BLaER1 (cell line): Measurements from ENCODE around the gene AKR1D1.
"Not testable (repeated sequence)": the region's sequence is repeated elsewhere in the genome, so short reads cannot be mapped to it uniquely, and the experiment has no call there.

Experiments
- H3K27ac ChIP-seq: shearing (Covaris generic); formaldehyde crosslinking; 2 replicates; pipeline ENCODE4 v1.8.1; 2022
- H3K27me3 ChIP-seq: shearing (Covaris generic); formaldehyde crosslinking; 2 replicates; pipeline ENCODE4 v1.8.1; 2022
- H3K36me3 ChIP-seq: shearing (Covaris generic); formaldehyde crosslinking; 2 replicates; pipeline ENCODE4 v1.8.1; 2022
- H3K4me1 ChIP-seq: shearing (Covaris generic); formaldehyde crosslinking; 2 replicates; pipeline ENCODE4 v1.8.1; 2022
- H3K4me2 ChIP-seq: shearing (Covaris generic); formaldehyde crosslinking; 2 replicates; pipeline ENCODE4 v1.8.1; 2022
- H3K4me3 ChIP-seq: shearing (Covaris generic); formaldehyde crosslinking; 2 replicates; pipeline ENCODE4 v1.8.1; 2022
- H3K9ac ChIP-seq: shearing (Covaris generic); formaldehyde crosslinking; 2 replicates; pipeline ENCODE4 v1.8.1; 2022
- H3K9me3 ChIP-seq: shearing (Covaris generic); formaldehyde crosslinking; 2 replicates; pipeline ENCODE4 v1.8.1; 2022
- H4K20me1 ChIP-seq: shearing (Covaris generic); formaldehyde crosslinking; 2 replicates; pipeline ENCODE4 v1.8.1; 2022
- Cebpa-rat ChIP-seq: shearing (Covaris generic); IDR thresholded peaks from 2 replicates; pipeline ENCODE4 v1.8.1; 2022

The AKR1D1 gene

GRCh38 chr7:138138244-138138643 is 62.0 kb downstream of the AKR1D1 start:
- Histone ChIP-seq H3K4me2 (no peak overlapping the region), H3K27ac (no peak overlapping the region), H3K4me1 (no peaks in the 10 kb centered on the region), H4K20me1 (no peaks in the 10 kb centered on the region), H3K9ac (no peak overlapping the region), H3K9me3 (no peaks in the 10 kb centered on the region), H3K4me3 (no peak overlapping the region), H3K27me3 (no peaks in the 10 kb centered on the region), H3K36me3 (no peaks in the 10 kb centered on the region)
- TF ChIP-seq Cebpa-rat: no peak

- Histone ChIP-seq H3K9ac (no peak overlapping the region), H3K27me3 (no peaks in the 10 kb centered on the region), H4K20me1 (no peaks in the 10 kb centered on the region), H3K36me3 (no peaks in the 10 kb centered on the region), H3K4me1 (no peaks in the 10 kb centered on the region), H3K27ac (no peak overlapping the region), H3K4me3 (no peak overlapping the region), H3K4me2 (no peak overlapping the region), H3K9me3 (no peaks in the 10 kb centered on the region)
- no peak for TF ChIP-seq Cebpa-rat
Measured at GRCh38 chr7:138142583-138143201, 66.4 kb downstream of the AKR1D1 start.

- H3K27me3 ChIP-seq: no peaks in the 10 kb centered on the region
- no peaks in the 10 kb centered on the region for H4K20me1 ChIP-seq
- no peak overlapping the region for H3K4me2 ChIP-seq
- H3K4me1 ChIP-seq: no peaks in the 10 kb centered on the region
- no peak overlapping the region for H3K27ac ChIP-seq
- no peak overlapping the region for H3K9ac ChIP-seq
- H3K36me3 ChIP-seq: no peaks in the 10 kb centered on the region
- no peak for TF ChIP-seq Cebpa-rat
- no peak overlapping the region for H3K4me3 ChIP-seq
- H3K9me3 ChIP-seq: no peaks in the 10 kb centered on the region
Measured at GRCh38 chr7:138144958-138145357, 68.7 kb downstream of the AKR1D1 start.

- not testable (repeated sequence) for H3K27ac ChIP-seq, H3K9me3 ChIP-seq, H3K4me3 ChIP-seq, H3K4me1 ChIP-seq, H4K20me1 ChIP-seq, H3K36me3 ChIP-seq, H3K27me3 ChIP-seq, H3K4me2 ChIP-seq, H3K9ac ChIP-seq
Measured at GRCh38 chr7:138146221-138146620, 70.0 kb downstream of the AKR1D1 start.

- not testable (repeated sequence) for H3K27ac ChIP-seq, H3K9ac ChIP-seq, H3K4me2 ChIP-seq
Measured at GRCh38 chr7:138146757-138147734, 70.8 kb downstream of the AKR1D1 start.

GRCh38 chr7:138151731-138152577 is 75.7 kb downstream of the AKR1D1 start:
- Histone ChIP-seq H3K27me3 (no peaks in the 10 kb centered on the region), H3K27ac (no peak overlapping the region), H3K9me3 (no peaks in the 10 kb centered on the region), H3K4me2 (no peak overlapping the region), H3K36me3 (no peaks in the 10 kb centered on the region), H3K4me1 (no peaks in the 10 kb centered on the region), H3K9ac (no peak overlapping the region), H4K20me1 (no peaks in the 10 kb centered on the region), H3K4me3 (no peak overlapping the region)
- no peak for TF ChIP-seq Cebpa-rat

More at GRCh38 chr7:138146757-138147734, 70.8 kb downstream of the AKR1D1 start:
- not testable (repeated sequence) for H3K4me1 ChIP-seq, H3K4me3 ChIP-seq, H3K9me3 ChIP-seq, H4K20me1 ChIP-seq, H3K36me3 ChIP-seq, H3K27me3 ChIP-seq

- Histone ChIP-seq H3K9ac (no peak overlapping the region), H3K36me3 (no peaks in the 10 kb centered on the region), H3K9me3 (no peaks in the 10 kb centered on the region), H4K20me1 (no peaks in the 10 kb centered on the region), H3K4me1 (no peaks in the 10 kb centered on the region), H3K4me2 (no peak overlapping the region), H3K27ac (no peak overlapping the region), H3K27me3 (no peaks in the 10 kb centered on the region), H3K4me3 (no peak overlapping the region)
- no peak for TF ChIP-seq Cebpa-rat
Measured at GRCh38 chr7:138154661-138155060, 78.4 kb downstream of the AKR1D1 start.

- no peak overlapping the region for H3K4me2 ChIP-seq
- H3K9me3 ChIP-seq: no peaks in the 10 kb centered on the region
- no peak for TF ChIP-seq Cebpa-rat
- no peaks in the 10 kb centered on the region for H3K27me3 ChIP-seq
- no peaks in the 10 kb centered on the region for H4K20me1 ChIP-seq
- H3K9ac ChIP-seq: no peak overlapping the region
- no peaks in the 10 kb centered on the region for H3K36me3 ChIP-seq
- no peak overlapping the region for H3K4me3 ChIP-seq
- H3K27ac ChIP-seq: no peak overlapping the region
- no peaks in the 10 kb centered on the region for H3K4me1 ChIP-seq
Measured at GRCh38 chr7:138157702-138158101, 81.4 kb downstream of the AKR1D1 start.

- Histone ChIP-seq H3K27me3 (no peaks in the 10 kb centered on the region), H3K9me3 (peaks cover 3% of the 10 kb centered on the region; the same call in 1 of the 2 replicates), H3K4me1 (no peaks in the 10 kb centered on the region), H4K20me1 (no peaks in the 10 kb centered on the region), H3K4me3 (no peak overlapping the region), H3K9ac (no peak overlapping the region), H3K27ac (no peak overlapping the region), H3K36me3 (no peaks in the 10 kb centered on the region), H3K4me2 (no peak overlapping the region)
- TF ChIP-seq Cebpa-rat: no peak
Measured at GRCh38 chr7:138158739-138159528, 82.7 kb downstream of the AKR1D1 start.
